ENCODE data around the gene RAB8B. TPM values are rescaled to one million over a fixed set of nuclear protein-coding genes. Genes with fewer than 3 reads are reported as not detected.
A peak's percentile ranks its signal among the peaks of the same experiment; 100 is the strongest.

The RAB8B gene
- total and polyA plus RNA-seq, 9 of the 15 experiments (the other 6 are each of a cell fraction or from before 2014, with no cell fraction given), result 7.8 to 32.1 (median 24.2) TPM

- TF ChIP-seq, protein P1, sequence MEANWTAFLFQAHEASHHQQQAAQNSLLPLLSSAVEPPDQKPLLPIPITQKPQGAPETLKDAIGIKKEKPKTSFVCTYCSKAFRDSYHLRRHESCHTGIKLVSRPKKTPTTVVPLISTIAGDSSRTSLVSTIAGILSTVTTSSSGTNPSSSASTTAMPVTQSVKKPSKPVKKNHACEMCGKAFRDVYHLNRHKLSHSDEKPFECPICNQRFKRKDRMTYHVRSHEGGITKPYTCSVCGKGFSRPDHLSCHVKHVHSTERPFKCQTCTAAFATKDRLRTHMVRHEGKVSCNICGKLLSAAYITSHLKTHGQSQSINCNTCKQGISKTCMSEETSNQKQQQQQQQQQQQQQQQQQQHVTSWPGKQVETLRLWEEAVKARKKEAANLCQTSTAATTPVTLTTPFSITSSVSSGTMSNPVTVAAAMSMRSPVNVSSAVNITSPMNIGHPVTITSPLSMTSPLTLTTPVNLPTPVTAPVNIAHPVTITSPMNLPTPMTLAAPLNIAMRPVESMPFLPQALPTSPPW (CRISPR knock-in tag; IDR thresholded peaks at IDR 0.05), result peak; percentile 95
- peak; percentile 33; the same call in 1 of the 2 replicates for TF ChIP-seq GATAD2A (IDR thresholded peaks at IDR 0.05)
- TF ChIP-seq PCBP1 (IDR thresholded peaks at IDR 0.05; ENCODE audit: low read depth, low read length, poor library complexity, severe bottlenecking), result peak; percentile 14
- TF ChIP-seq, protein P2, sequence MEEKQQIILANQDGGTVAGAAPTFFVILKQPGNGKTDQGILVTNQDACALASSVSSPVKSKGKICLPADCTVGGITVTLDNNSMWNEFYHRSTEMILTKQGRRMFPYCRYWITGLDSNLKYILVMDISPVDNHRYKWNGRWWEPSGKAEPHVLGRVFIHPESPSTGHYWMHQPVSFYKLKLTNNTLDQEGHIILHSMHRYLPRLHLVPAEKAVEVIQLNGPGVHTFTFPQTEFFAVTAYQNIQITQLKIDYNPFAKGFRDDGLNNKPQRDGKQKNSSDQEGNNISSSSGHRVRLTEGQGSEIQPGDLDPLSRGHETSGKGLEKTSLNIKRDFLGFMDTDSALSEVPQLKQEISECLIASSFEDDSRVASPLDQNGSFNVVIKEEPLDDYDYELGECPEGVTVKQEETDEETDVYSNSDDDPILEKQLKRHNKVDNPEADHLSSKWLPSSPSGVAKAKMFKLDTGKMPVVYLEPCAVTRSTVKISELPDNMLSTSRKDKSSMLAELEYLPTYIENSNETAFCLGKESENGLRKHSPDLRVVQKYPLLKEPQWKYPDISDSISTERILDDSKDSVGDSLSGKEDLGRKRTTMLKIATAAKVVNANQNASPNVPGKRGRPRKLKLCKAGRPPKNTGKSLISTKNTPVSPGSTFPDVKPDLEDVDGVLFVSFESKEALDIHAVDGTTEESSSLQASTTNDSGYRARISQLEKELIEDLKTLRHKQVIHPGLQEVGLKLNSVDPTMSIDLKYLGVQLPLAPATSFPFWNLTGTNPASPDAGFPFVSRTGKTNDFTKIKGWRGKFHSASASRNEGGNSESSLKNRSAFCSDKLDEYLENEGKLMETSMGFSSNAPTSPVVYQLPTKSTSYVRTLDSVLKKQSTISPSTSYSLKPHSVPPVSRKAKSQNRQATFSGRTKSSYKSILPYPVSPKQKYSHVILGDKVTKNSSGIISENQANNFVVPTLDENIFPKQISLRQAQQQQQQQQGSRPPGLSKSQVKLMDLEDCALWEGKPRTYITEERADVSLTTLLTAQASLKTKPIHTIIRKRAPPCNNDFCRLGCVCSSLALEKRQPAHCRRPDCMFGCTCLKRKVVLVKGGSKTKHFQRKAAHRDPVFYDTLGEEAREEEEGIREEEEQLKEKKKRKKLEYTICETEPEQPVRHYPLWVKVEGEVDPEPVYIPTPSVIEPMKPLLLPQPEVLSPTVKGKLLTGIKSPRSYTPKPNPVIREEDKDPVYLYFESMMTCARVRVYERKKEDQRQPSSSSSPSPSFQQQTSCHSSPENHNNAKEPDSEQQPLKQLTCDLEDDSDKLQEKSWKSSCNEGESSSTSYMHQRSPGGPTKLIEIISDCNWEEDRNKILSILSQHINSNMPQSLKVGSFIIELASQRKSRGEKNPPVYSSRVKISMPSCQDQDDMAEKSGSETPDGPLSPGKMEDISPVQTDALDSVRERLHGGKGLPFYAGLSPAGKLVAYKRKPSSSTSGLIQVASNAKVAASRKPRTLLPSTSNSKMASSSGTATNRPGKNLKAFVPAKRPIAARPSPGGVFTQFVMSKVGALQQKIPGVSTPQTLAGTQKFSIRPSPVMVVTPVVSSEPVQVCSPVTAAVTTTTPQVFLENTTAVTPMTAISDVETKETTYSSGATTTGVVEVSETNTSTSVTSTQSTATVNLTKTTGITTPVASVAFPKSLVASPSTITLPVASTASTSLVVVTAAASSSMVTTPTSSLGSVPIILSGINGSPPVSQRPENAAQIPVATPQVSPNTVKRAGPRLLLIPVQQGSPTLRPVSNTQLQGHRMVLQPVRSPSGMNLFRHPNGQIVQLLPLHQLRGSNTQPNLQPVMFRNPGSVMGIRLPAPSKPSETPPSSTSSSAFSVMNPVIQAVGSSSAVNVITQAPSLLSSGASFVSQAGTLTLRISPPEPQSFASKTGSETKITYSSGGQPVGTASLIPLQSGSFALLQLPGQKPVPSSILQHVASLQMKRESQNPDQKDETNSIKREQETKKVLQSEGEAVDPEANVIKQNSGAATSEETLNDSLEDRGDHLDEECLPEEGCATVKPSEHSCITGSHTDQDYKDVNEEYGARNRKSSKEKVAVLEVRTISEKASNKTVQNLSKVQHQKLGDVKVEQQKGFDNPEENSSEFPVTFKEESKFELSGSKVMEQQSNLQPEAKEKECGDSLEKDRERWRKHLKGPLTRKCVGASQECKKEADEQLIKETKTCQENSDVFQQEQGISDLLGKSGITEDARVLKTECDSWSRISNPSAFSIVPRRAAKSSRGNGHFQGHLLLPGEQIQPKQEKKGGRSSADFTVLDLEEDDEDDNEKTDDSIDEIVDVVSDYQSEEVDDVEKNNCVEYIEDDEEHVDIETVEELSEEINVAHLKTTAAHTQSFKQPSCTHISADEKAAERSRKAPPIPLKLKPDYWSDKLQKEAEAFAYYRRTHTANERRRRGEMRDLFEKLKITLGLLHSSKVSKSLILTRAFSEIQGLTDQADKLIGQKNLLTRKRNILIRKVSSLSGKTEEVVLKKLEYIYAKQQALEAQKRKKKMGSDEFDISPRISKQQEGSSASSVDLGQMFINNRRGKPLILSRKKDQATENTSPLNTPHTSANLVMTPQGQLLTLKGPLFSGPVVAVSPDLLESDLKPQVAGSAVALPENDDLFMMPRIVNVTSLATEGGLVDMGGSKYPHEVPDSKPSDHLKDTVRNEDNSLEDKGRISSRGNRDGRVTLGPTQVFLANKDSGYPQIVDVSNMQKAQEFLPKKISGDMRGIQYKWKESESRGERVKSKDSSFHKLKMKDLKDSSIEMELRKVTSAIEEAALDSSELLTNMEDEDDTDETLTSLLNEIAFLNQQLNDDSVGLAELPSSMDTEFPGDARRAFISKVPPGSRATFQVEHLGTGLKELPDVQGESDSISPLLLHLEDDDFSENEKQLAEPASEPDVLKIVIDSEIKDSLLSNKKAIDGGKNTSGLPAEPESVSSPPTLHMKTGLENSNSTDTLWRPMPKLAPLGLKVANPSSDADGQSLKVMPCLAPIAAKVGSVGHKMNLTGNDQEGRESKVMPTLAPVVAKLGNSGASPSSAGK (IDR thresholded peaks at IDR 0.05), result peak; percentile 68; the same call in 1 of the 2 replicates
- TF ChIP-seq MNT (conservative IDR thresholded peaks at IDR 0.05), result peak in 1 of 2 experiments; percentile 19; a peak in 2 of 4 replicates
- TF ChIP-seq, protein P3, sequence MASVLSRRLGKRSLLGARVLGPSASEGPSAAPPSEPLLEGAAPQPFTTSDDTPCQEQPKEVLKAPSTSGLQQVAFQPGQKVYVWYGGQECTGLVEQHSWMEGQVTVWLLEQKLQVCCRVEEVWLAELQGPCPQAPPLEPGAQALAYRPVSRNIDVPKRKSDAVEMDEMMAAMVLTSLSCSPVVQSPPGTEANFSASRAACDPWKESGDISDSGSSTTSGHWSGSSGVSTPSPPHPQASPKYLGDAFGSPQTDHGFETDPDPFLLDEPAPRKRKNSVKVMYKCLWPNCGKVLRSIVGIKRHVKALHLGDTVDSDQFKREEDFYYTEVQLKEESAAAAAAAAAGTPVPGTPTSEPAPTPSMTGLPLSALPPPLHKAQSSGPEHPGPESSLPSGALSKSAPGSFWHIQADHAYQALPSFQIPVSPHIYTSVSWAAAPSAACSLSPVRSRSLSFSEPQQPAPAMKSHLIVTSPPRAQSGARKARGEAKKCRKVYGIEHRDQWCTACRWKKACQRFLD (CRISPR knock-in tag; IDR thresholded peaks at IDR 0.05), result 0 out of 2 replicates have a peak, but pooled peaks have one; percentile 55
- TF ChIP-seq TAF1 (IDR thresholded peaks at IDR 0.05; ENCODE audit: control insufficient read depth, extremely low read depth, insufficient read depth, low read length, severe bottlenecking), result peak; percentile 48
- TF ChIP-seq, protein P4, sequence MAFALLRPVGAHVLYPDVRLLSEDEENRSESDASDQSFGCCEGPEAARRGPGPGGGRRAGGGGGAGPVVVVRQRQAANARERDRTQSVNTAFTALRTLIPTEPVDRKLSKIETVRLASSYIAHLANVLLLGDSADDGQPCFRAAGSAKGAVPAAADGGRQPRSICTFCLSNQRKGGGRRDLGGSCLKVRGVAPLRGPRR (CRISPR knock-in tag; IDR thresholded peaks at IDR 0.05), result no peak
Observed at GRCh38 chr15:63277038-63277892, 87.9 kb downstream of the RAB8B start, which contains the start of gene APH1B (continued).
